Measurements from ENCODE around the gene ATXN2L. TPM values are rescaled to one million over a fixed set of nuclear protein-coding genes. Genes with fewer than 3 reads are reported as not detected.

Gene ATXN2L, protein sequence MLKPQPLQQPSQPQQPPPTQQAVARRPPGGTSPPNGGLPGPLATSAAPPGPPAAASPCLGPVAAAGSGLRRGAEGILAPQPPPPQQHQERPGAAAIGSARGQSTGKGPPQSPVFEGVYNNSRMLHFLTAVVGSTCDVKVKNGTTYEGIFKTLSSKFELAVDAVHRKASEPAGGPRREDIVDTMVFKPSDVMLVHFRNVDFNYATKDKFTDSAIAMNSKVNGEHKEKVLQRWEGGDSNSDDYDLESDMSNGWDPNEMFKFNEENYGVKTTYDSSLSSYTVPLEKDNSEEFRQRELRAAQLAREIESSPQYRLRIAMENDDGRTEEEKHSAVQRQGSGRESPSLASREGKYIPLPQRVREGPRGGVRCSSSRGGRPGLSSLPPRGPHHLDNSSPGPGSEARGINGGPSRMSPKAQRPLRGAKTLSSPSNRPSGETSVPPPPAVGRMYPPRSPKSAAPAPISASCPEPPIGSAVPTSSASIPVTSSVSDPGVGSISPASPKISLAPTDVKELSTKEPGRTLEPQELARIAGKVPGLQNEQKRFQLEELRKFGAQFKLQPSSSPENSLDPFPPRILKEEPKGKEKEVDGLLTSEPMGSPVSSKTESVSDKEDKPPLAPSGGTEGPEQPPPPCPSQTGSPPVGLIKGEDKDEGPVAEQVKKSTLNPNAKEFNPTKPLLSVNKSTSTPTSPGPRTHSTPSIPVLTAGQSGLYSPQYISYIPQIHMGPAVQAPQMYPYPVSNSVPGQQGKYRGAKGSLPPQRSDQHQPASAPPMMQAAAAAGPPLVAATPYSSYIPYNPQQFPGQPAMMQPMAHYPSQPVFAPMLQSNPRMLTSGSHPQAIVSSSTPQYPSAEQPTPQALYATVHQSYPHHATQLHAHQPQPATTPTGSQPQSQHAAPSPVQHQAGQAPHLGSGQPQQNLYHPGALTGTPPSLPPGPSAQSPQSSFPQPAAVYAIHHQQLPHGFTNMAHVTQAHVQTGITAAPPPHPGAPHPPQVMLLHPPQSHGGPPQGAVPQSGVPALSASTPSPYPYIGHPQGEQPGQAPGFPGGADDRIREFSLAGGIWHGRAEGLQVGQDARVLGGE
- total RNA-seq: 35.7 and 41.6 TPM in 2 replicates

DNA sequence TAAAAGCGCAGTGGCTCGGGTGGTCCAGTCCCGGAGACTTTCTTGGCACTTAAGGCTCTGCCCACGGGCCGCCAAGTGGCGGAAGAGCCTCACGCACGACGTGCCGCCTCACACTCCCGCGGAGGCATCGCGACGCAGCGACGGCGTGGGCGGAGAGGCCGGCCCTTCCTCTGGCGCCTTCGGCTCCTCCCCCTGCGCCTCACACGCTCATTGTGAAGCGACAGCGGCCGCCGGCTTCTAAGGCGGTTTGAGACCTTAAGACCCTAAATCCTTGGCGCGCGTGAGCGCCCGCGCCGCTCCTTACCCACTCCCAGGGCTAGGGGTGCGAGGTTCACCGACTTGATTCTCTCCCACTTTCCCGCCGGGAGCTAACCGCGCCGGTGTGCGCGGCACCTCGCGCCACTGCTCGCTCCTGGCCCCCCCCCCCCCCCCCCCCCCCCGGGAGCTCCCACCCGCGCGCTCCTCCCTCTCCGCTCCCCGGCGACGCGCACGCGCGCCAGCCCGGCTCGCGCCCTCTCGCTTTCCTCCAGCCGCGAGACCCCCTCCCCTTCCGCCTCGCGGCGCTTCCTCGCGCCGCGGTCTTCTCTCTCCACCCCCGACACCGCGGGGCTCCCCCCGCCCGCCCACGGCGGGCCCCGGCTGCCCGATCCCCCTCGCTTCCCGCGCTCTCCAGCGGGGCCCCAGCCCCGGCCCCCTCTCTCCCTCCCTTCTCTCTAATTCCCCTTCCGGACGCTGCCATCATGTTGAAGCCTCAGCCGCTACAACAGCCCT is at the start of gene ATXN2L:
ATXN2L (plus strand) TSS at position 480 of the 771 bp plus-strand sequence; CDS start at position 741, 261 bp downstream.

DNA sequence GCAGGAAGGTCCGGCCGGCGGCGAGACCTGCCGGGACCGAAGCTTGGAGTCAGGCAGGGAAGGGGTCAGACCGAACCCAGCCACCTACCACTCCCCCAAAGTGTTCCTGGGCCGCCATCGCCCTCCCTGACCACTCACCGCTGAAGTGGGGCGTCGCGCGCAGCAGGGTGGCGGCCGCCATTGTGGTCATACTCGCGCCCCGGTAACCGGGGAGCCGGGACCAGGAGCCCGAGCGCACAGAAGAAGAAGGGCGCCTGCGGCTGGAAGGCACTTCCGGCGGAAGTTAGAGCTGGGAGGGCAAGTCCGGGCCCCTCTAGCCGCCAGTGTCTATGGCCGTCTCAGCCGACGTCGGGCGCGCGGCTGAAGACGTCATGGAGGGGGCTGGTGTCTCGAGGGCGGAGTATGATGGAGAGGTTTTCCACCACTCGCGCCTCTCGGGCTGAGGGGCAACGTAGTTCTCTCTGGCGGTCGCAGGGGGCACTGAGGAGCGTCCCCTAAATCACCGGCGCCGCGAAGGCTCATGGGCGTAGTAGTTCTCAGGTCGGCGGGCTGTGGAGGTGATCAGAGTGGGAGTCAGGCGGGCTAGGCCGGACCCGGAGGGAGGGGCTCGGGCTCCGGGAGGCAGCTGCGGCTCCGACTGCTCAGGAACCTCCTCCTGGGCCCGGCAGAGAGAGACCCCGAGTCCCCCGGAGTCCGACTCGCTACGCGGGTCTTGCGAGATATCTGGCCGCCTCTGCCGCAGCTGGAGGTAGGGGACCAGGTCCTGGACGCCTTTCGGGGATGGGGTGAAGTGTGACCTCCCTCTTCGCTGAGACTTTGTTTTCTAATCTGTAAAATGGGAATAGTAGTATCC is 23.5 kb downstream of the ATXN2L start, which contains the start of gene TUFM:
TUFM (minus strand) TSS at position 269 of the 853 bp plus-strand sequence; CDS start at position 190, 79 bp downstream.

GRCh38 chr16:28878083-28878926 is 55.5 kb downstream of the ATXN2L start, which contains the start of gene ATP2A1:
ATP2A1 (plus strand) TSS chr16:28878488; CDS start chr16:28878672, 184 bp downstream.

Other genes starting within 250 kb of the ATXN2L start
- gene SULT1A2, start 225.9 kb upstream of the ATXN2L start, total RNA-seq: 0.24 TPM in 1 of 2 replicates, not detected in the other
- 6.0 and 14.7 TPM in 2 replicates for gene SULT1A1, start 213.0 kb upstream of the ATXN2L start, total RNA-seq
- gene NPIPB8, start 184.9 kb upstream of the ATXN2L start, total RNA-seq: 0.43 TPM in 1 of 2 replicates, not detected in the other
- 121 and 396 TPM in 2 replicates for gene EIF3C, start 111.5 kb upstream of the ATXN2L start, total RNA-seq
- gene NPIPB9, start 71.2 kb upstream of the ATXN2L start, total RNA-seq: 1.2 TPM in 1 of 2 replicates, not detected in the other
- gene TUFM, start 23.3 kb downstream of the ATXN2L start, total RNA-seq: 135 and 157 TPM in 2 replicates
- 5.1 TPM in 2 replicates for gene SH2B1, start 40.8 kb downstream of the ATXN2L start, total RNA-seq
- gene ATP2A1, start 55.5 kb downstream of the ATXN2L start, total RNA-seq: under 0.01 TPM in 1 of 2 replicates, not detected in the other
- 18.3 and 24.3 TPM in 2 replicates for gene RABEP2, start 102.2 kb downstream of the ATXN2L start, total RNA-seq
- not detected in 2 replicates for gene CD19, start 109.0 kb downstream of the ATXN2L start, total RNA-seq
- 15.1 and 24.8 TPM in 2 replicates for gene NFATC2IP, start 127.9 kb downstream of the ATXN2L start, total RNA-seq
- gene SPNS1, start 151.8 kb downstream of the ATXN2L start, total RNA-seq: 23.2 and 26.7 TPM in 2 replicates
- 0.48 and 0.85 TPM in 2 replicates for gene LAT, start 162.1 kb downstream of the ATXN2L start, total RNA-seq